AG08396 (cell line): ENCODE measurements around the gene AGMO.
A peak's percentile ranks its signal among the peaks of the same experiment; 100 is the strongest.

ENCODE experiments used
- DNase-seq: peaks from one replicate; pipeline ENCODE4 v3.0.0; 2012; ENCODE audit warnings: low spot score, mixed read lengths

Gene AGMO

DNA sequence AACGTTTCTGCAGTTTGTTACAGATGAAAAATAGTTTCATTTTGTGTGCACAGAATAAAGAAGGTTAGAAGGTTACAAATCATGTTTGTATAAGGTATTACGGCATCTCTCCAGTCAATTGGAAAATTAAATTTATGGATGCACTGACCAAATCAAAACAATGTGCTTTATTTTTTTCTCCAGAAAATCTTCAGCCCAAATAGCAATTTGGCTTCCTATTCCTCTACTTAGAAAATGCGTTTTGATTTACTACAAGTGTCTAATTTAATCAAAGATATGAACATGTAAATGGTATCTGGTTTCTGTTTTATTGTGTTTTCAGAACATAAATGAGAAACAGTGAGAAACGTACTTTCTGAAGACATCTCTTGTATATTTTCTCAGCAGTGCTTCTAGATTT is 63.4 kb downstream of the AGMO start:
- DNase-seq, result no peak

DNA sequence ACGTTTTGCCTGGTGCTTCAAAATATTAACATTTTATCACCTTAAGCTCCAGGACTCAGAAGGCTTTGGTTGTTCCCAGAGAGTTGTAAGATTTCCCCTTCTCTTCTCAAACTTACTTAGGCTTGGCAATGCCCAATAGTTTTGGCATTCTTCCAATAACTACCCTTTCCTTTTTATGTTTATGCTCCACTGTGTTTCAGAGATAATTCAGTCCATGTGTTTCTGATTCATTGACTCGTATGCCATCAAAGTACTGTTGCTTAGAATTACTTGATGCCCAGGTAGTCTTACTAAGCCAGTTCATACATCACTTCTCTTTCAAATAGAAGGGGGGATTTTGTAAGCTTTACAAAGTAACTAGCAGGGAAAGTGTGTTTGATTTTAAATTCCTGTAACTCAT is 66.6 kb downstream of the AGMO start:
- DNase-seq, result no peak

DNA sequence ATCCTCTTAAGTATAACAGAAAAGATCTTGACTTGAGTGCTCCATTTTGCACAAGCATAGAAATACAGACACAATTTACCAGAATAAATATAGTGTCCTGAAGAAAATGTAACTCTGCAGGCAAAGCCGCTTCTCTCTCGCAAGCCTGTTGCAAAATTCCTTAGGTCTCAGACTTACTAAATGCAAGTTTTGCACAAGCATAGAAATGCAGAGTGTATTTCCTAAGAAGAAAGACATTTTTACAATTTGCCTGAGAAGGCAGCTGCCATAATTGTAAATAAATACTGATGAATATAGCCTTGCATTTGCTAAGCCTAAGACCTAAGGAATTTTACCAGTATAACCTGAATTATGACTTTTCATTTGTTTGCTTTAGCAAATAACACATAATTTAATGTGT is 67.1 kb downstream of the AGMO start:
- DNase-seq, result no peak

DNA sequence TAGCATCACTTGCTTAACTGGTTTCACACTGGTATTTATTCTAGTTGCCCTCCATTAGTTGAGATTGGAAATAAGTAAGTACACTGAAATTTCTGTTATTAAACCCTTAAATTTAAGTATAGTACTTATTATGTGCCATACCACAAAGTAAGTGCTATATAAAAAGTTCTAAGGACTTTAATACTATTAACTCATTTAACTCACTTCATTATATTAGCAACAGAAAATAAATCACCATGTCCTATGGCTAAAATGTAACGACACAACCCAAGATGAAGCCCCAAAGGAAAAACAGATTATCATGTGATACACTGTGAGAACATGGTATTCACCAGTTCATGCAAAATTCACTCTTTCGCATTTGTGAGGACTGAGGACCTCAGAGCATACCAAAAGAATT is 70.5 kb downstream of the AGMO start:
- no peak for DNase-seq

DNA sequence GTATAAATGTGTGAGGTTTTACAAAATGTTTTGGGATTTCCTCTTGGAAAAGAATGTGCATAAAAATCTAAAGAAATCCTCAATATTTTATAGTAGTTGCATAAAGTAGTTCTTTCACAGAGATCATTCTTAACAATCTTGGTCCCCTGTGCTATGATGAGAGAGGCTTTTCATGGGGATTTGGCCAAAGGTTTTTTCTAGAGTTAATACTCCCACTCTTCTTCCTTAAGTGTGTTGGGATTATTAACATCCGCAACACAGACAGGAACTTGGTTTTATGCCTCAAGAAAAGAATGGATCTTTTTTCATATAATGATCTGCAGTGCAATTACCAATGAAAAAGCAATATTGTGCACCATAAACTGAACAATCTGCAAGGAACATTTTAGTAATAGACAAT is 71.5 kb downstream of the AGMO start:
- DNase-seq, result no peak

DNA sequence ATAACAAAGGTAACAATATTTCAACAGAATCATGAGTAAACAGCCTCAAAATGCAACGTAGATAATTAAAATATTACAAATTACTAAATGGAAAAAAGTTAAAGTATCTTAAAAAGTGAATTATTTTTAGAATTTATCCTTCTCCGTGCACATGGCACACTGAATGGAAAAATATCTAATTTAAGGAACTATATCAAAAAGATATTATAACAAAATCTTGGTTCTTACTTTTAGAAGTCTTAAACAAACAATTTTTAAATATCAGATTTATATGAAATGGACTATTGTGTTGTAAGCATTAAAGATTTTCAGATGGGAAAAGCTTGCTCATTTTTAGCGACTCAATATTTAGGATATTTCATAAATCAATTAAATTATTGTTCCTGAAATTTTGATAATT is 72.0 kb downstream of the AGMO start:
- no peak for DNase-seq

DNA sequence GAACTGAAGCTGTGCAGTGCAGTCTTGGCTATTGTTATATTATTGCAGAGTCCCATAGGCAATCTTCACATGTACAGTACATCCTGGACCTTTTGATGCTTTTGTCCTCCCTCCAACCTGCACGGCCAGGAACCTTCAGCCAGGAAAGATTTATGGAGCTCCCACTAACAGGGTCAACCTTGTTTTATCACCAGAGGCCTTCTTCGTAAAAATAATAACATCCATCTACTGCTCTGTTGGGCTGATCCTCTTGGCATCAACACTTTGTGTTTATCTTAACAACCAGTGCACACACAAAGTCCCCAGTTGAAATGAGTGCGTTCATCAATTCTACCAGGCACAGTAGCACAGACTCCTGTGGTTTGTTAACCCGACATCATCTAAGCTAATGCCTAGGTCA is 72.4 kb downstream of the AGMO start:
- DNase-seq, result no peak

DNA sequence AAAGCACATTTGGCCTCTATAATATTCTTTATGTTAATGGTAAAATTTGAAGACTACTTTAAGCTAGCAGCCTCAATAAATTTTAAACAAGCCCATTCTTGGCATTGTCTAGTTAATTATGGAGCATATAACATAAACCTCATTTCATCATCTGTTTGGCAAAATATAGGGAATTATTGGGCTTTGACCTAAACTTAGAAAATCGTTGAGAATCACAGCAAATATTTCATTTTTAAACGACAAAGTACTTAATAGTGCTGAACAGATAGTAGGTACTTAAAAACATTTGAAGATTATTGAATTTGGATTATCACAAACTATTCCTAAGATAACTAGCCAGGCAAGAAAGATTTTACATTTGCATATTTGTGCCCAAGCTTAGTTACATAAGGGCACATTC is 73.4 kb downstream of the AGMO start:
- DNase-seq, result no peak

DNA sequence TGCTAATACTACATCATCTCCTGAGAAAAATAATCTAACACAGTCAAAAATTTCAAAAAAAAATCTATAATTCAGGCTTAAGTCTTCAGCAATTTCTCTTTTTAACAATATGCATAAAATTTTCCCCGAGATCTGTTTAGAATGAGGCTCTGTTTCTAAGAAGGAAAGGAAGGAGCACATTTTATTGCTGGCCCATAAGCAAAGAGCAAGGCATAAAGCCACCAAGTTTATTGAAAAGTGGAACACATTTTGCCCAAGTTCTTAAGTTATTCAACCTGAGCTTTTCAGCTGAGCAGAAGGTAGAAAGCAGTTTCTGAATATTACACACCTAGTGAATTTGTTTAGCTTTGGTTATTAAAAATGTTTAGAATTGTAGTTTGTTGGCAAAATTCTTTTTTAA is 73.9 kb downstream of the AGMO start:
- DNase-seq, result no peak

DNA sequence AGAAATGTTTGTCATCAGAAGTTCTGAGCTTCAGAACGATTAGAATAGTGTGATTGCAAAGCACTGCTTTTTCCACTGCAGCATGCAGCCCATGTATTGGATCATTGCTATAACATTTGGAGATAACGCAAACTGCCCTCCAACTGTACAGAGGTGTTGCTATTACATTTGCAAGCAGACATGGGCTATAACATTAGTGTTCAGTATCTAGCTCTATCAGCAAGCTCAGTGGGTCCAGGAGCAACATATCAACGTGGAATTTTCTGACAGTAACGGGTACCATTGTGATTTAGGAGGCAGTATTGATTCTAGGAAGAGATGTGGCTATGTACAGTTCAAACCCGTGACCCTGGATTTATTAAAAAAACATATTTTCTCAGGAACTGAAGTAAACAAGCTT is 75.8 kb downstream of the AGMO start:
- DNase-seq, result no peak

DNA sequence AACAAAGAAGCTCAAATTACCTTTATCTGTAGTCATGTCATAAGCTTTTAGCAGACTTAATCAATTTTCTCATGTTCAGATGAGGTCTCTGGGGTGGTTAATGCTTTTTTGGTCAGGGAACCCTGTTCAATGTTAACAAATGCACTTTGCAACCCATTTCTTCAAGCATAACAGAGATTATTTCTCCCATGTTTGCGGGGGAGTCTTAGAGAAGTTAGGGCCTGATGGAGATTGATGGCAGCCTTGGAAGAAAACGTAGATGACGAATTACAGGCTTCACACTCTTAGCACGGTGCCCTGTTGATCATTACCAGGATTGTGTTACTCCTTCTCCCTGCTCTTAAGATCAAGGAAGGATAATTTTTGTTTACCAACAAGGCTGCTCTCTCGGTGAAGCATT is 76.4 kb downstream of the AGMO start:
- DNase-seq, result no peak

DNA sequence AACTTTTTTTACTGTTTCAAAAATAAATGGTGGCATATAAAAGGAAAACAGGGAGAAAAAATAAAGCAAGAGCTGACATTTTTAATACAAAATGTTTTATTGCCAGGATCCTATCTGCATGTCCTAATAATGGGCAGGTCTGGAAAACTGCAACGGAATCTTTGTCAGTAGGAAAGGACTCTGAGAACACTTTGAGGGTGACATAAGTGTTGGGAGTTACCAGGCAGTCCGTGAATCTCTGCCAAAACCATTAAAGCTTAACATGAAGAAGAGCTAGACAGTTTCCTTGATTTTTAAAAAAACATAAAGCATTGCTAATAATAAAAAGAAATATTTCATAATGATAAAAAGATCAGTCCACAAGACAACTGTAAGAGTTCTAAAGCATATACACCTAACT is 80.7 kb downstream of the AGMO start:
- no peak for DNase-seq

DNA sequence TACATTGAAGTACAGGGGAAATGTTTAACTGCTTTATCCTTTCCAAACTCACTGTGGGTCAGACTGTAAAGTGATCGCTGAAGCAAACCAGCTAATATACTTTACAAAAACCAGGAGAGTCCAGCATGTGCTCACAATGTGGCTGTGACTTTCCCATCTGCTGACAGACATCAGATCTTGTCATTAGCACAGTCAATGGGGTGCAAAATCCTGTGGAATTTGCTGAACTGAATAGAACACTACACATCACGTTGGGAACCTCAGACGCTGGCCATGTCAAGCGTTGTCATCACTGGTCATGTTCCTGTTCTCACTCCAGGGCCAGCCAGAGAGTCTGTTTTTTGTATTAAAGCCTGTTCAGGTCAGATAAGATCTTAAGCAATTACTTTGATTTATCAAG is 83.4 kb downstream of the AGMO start:
- no peak for DNase-seq

DNA sequence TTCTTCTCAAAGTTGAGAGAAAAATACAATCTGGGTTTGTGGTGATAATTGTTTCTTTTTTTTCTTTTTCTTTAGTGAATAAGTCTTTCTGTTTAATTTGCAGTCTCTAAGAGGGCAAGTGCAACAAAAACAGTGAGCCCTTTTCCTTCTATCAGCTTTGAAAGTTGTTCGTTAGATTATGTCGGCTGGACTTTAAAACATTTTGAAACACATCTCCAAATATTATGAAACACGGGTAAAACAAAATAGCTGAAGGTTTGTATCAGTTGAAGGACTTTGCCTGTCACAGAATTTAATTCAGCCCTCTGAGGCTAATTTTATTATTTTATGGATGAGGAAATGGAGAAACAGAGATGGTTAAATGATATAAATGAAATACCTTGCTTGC is 85.3 kb downstream of the AGMO start:
- DNase-seq, result no peak

DNA sequence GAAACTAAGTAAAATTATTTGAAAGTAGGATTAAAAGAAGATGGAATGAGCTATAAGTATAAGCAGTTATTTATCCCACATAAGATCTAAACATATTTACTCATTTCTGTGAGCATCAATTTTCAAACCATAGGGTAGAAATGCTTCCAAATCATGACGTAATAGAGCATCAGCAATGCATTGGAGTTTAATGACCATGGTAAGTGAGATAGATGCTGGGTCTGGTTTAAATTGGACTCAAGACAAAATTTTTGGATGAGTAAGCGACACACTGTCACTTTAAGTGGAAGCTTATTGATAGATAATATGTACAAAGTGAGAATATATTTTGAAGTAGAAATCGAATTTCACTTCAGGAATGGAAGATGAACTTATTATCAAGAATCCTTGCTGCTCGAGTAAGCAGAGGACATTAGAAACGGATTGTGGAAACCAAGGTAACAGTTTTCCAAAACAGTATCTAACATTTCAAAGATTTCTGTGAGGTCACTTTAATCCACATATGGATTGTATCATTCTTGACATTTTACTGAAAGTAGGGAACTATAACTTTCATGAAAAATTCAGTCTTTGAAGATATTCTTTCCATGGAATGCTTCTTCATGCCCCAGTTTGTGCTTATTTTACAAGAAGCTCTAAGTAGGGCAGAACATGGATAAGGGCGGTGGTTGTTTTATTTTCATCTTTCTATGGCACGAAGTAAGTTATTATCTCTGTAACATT is 85.8 kb downstream of the AGMO start:
- DNase-seq, result no peak

DNA sequence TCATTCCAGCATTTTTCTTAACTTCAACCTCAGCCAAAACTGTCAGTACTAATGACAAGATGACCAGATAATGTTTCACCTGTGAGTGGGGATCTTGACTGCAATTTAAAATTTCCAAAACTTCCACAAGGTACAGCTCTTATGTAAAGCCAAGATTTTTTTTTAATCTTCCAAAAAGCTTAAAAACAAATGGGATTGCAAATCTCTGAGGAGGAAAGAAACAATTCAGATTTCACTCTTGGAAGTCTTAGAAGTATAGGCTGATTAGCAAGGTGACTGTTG is 90.2 kb downstream of the AGMO start:
- no peak for DNase-seq

DNA sequence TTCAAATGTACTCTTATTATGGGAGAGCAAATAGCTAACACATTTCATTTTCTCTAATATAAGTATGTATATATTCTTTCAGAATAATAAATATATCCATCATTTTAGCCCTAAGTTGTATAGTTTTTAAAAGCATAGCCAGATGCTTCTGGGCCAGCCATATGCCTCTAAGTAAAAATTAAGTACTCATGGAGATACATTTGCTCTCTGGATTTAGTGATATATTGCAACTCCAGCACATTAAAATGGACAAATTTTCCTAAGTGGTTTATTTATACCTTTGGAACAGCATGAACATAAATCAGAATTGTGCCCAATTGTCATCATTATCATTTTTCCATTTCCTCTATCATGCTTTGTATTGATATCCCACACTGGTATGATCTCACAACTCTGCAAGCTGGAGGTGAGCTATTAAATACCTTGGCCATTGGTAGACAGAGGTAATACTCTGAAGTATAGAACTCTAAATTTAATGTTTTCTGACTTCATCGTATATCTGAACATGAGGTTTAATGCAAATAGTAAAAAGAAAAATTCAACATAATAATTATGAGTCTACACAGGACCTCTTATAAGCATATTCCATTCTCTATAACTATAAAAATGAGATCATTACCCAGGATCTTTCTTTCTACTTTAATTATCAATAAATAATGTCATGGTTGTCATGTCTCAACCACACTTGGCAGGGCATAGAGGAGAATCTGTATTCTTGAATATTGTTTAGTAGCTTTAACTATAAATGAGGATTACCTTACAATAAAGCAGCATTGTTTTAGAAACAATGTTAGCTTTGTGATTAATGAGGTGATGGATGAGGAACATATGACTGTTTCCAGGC is 90.8 kb downstream of the AGMO start:
- no peak for DNase-seq

DNA sequence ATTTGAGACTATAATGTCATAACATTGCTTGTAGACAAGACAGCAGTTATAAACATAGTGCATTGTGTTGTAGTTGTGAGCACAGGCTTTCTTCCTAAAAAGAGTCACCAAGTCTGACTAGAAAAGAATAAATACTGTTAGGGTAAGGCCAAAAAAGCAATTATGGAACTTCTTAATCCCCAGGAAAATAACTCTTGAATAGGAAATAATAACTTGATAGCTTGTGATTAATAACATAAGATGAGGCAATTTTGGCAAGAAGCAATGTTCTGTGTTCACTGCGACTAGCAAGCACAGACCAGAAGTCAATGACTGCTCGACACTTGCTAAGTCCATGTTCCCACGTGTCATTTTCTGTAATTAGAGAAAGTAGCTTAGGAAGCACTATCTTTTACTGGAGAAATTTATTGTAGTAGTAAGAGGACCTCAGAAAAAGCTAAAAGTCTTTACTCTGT is 97.1 kb downstream of the AGMO start:
- DNase-seq, result no peak

DNA sequence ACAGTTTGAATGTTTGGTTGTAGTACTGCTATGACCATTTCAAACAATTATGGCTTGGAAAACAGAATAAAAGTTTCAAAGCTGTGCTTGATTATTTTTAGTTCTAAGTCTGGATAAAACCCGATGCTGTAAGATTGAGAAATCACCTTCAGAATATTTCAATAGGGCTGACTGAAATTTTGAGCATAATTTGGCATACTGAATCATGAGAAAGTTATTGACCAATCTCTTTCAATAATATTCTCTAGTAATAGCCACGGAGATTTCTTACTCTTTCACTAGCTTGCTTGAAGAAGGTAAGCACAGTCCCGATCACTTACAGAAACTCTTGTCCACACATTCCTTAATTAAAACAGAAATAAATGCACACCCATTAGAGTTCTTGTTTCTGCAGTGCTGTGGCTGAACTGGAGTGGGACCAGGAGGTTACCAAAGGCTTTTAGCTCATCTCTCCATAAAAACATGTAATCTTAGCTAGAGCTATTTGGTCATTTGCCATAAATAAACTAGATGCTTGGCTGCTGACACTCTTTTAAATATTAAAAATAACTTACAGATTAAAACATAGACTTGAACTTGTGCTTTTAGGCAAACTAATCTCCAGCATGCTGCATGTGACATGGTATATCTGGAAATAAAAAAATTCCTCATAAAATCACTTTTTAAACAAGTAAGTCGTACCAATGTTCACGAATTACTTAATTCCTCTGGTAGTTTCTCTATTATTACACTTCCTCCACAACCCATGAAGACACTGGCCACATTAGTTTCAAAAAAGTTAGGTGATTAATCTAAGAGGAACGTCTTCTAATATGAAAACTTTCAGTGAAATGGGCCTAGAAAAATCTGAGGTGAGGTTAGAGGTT is 97.8 kb downstream of the AGMO start:
- DNase-seq, result no peak

DNA sequence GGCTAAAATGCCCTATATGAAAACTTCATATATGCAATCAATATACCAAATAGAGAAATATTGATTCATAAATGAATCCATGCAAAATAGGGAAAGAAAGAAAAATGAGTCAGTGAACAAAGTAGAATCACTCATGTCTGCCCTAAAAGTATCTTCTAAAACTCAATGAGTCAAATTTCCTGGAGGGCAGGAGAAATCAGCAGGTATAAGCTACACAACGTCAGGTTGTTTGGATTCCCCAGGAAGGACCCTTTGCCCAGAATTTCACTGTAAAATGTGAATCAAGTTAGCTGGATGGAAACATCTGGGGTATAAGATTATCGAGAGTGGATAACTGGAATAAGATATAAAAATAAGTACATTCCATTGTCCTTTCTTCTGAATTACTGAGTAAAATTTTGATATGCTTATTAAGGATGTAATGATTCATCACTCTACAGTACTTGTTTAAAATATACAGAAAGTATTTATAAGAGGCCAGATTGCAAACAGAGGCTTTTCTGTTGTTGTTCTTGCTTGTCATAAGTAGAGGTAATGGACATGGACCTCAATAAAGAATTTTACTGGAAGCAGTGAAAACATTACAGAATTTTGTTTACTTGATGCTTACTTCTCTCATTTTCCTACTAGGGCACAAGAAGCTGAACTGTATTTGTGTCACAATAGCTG is 99.0 kb downstream of the AGMO start:
- no peak for DNase-seq

DNA sequence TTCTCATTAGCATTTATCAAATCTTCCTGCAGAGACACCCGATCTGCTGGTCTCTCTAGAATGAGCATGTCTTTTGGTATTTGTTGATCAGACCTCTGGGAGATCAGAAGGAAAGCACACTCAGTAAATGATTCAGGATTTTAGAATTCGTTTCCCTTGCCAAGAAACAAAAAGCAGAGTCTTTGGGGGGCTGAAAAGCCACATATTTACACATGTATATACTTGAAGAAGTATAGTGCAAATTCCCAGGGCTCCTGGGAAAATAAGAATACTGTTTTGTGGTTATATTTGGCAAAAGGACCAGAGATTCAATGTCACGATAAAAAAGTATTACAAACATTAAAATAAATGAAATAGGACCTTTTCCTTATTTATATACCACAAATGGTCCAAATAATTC is 100.2 kb downstream of the AGMO start:
- peak; percentile 34 for DNase-seq

DNA sequence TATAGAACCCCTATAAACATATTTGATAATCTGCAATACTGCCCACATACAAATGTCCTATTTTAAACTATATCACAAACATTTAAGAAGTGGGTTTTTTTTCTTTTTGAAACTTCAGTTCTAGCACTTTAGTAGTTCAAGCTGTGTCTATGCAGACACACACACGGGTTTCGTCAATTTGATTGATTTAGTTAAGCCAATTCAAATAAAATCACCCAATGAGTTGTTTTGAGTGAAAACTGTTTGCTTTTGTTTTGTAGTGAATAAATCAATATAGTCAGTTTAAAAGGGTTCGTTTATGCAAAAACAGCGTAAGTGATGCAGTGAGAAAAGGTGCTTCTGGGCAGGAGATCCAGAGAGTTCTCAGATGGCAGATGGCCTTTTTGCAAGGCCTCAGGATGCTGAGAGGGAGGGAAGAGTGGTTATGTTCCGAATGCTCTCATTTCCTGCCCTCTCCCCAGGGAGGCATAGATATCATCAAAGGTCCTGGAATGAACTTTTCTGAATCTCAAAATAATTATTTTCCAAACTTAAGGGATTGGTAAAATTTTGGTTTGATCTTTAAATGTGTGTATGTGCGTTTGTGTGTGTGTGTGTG is 102.7 kb downstream of the AGMO start:
- no peak for DNase-seq
